GM18907 (cell line): ENCODE results near the gene RUNX2.

ENCODE experiments used
- ATAC-seq: cut with Tn5 transposase; IDR thresholded peaks from one replicate; pipeline ENCODE4 v1.9.1; 2021; ENCODE audit warnings: mild to moderate bottlenecking, moderate library complexity; ENCODE audit not compliant: unreplicated experiment

RUNX2 gene

GRCh38 chr6:45509426-45509825 is 181.3 kb downstream of the RUNX2 start:
- ATAC-seq, result no peak

DNA sequence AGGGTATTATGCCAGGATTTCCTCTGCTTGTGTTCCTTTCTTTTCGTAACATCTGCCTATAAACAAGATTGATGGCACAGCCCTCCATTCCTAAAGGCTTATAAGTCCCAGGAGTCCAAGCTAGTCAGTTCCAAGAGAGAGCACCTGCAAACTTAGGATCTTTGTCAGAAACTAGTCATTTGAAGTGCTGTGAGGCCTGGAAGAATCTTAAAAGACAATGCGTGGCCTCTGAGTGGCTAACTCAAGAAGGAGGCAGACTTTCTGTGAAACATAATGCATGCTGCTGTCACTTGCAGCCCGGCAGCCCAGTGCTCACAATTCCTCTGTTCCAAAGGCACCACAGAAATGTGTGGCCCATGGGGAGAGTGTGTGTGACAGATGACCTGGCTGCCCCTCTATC is 184.6 kb downstream of the RUNX2 start:
- no peak for ATAC-seq

GRCh38 chr6:45513213-45513618 is 185.1 kb downstream of the RUNX2 start:
- ATAC-seq, result no peak

DNA sequence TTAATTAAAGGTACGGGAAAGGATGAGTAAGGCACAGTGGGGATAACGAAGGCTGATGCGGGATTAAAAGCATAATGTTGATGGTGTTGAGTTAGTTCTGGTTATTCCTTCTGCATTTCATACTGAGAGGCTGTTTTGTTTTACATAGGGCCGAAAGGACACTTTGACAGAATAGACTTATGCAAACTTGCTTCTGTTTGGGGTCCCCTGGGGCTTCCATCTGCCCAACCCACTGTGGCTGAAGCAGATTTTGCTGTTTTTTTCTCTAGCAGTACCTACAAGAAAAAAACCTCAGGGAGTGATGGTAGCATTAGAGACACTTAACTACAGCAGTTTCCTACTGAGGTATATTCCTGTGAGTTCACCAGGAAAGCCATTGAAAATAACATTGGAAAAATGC is 185.7 kb downstream of the RUNX2 start:
- no peak for ATAC-seq

- ATAC-seq, result no peak
These were observed 186.5 kb downstream of the RUNX2 start for GRCh38 chr6:45514454-45515230.

- no peak for ATAC-seq
These were observed 190.0 kb downstream of the RUNX2 start for GRCh38 chr6:45518013-45518720.

GRCh38 chr6:45521226-45521625 is 193.1 kb downstream of the RUNX2 start:
- no peak for ATAC-seq

- ATAC-seq, result no peak
These were observed 194.4 kb downstream of the RUNX2 start for GRCh38 chr6:45522486-45522885.

GRCh38 chr6:45527210-45527609 is 199.1 kb downstream of the RUNX2 start:
- ATAC-seq, result no peak

DNA sequence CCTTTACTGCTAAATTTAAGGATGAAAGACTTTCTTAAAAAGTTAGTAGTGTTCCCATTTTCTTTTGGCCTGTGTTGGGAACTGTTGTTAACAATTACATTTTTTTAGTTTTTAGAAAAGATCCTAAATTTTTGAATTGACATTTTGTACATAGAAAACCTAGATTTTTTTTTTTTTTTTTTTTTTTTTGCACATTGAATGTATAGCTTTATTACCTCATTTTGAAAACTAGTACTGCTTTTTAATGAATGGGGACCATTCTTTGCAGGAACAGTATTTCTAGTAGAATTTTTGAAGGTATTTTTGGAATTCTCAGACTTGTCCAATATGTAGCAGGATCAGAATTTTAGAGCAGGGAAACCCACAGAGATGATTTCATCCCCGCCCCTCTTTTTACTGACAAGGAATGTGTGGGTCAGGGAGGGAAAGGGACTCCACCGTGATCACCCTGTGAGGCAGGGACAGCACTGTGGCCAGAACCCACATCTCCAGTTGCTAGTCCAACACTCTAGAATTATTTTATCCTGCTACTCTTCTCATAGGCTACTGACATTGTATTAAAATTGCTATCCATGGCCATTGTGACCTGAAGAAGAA is 204.0 kb downstream of the RUNX2 start:
- no peak for ATAC-seq

DNA sequence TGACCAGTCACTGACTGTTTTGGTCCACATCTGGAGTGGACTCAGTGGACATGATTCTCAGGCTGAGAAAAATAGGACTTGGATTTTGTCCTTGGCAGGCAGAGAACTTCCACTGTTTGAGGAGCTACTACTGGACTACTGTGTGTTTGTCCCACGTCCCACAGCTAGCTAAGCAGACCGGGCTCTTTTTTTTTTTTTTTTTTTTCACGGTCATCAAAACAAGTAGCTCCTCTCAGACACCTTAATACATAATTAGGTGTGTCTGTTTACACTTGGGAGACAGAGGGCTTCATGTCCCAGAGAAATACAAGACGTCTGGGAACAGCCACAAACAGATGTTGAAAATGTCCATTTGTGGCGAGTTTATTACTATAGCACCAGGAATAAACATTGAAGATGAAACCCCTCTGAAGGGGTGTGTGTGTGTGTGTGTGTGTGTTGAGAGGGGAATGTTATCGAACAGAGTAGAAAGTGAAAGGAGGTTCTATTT is 204.6 kb downstream of the RUNX2 start:
- ATAC-seq, result no peak

GRCh38 chr6:45533386-45533785 is 205.3 kb downstream of the RUNX2 start:
- ATAC-seq, result no peak

DNA sequence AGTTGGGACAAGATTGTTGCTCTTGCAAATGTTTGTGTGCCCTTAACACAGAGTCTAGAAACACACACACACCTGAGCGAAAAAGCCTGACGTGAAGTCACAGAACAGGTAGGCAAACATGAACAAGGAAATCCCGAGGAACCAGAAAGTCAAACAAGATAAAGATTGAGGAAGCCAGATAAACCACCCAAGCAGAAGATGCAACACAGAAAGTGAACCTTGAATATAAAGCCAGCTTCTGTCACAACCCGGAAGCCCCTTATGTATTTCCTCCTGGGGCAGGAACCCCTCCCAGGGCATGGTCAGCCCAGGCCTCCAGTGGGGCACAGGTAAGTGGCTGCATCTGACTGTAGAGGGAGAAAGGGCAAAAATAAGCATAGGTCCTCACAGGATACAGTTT is 207.8 kb downstream of the RUNX2 start:
- ATAC-seq, result no peak

- no peak for ATAC-seq
These were observed 209.4 kb downstream of the RUNX2 start for GRCh38 chr6:45537539-45537938.

- no peak for ATAC-seq
These were observed 210.8 kb downstream of the RUNX2 start for GRCh38 chr6:45538641-45539547.

- ATAC-seq, result no peak
These were observed 212.3 kb downstream of the RUNX2 start for GRCh38 chr6:45540375-45540920.

- ATAC-seq, result no peak
These were observed 213.8 kb downstream of the RUNX2 start for GRCh38 chr6:45541934-45542333.

- ATAC-seq, result no peak
These were observed 215.4 kb downstream of the RUNX2 start for GRCh38 chr6:45543298-45544235.

DNA sequence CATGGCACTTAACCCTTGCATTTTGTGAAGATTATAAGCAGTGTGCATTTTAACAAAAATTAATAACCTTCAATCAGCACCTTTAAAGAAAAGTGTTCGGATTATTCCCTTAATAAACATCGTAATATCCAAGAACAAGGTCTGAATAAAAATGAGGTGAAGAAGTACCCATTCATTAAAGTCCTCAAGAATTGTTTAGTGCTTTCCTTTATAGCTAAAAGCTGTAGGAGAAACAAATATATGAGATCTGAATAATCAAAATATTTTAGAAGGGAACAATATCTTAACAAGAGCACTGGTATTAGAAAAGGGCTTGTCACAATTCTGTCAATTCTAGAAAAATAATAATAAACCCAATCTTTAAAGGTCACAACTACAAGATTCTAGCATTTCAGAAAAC is 217.3 kb downstream of the RUNX2 start:
- ATAC-seq, result no peak
